HG02884 (cell line): ENCODE results near the gene LEMD1.
"Not testable (repeated sequence)": the region's sequence is repeated elsewhere in the genome, so short reads cannot be mapped to it uniquely, and the experiment has no call there.

ENCODE experiments used
- ATAC-seq: cut with Tn5 transposase; IDR thresholded peaks from one replicate; pipeline ENCODE4 v1.9.1; 2021; ENCODE audit warnings: mild to moderate bottlenecking, moderate library complexity; ENCODE audit not compliant: unreplicated experiment

Gene LEMD1

GRCh38 chr1:205382561-205382960, 39.3 kb downstream of the LEMD1 start:
- no peak for ATAC-seq

- ATAC-seq = no peak
These were observed 40.6 kb downstream of the LEMD1 start for GRCh38 chr1:205381305-205381704.

- ATAC-seq = no peak
These were observed 41.0 kb downstream of the LEMD1 start for GRCh38 chr1:205380882-205381281.

- ATAC-seq = no peak
These were observed 42.8 kb downstream of the LEMD1 start for GRCh38 chr1:205379056-205379455.

- no peak for ATAC-seq
These were observed 44.5 kb downstream of the LEMD1 start for GRCh38 chr1:205377355-205377754.

- no peak for ATAC-seq
These were observed 45.1 kb downstream of the LEMD1 start for GRCh38 chr1:205376739-205377138.

- no peak for ATAC-seq
These were observed 45.9 kb downstream of the LEMD1 start for GRCh38 chr1:205375835-205376545.

GRCh38 chr1:205374210-205375078, 47.4 kb downstream of the LEMD1 start:
- no peak for ATAC-seq

- ATAC-seq = no peak
These were observed 48.1 kb downstream of the LEMD1 start for GRCh38 chr1:205373798-205374175.

- no peak for ATAC-seq
These were observed 48.6 kb downstream of the LEMD1 start for GRCh38 chr1:205373022-205373797.

- no peak for ATAC-seq
These were observed 49.8 kb downstream of the LEMD1 start for GRCh38 chr1:205371871-205372660.

GRCh38 chr1:205370780-205371179, 51.1 kb downstream of the LEMD1 start:
- ATAC-seq = no peak

GRCh38 chr1:205369701-205370123, 52.1 kb downstream of the LEMD1 start:
- no peak for ATAC-seq

GRCh38 chr1:205368478-205368877, 53.4 kb downstream of the LEMD1 start:
- no peak for ATAC-seq

GRCh38 chr1:205365945-205366463, 55.9 kb downstream of the LEMD1 start:
- no peak for ATAC-seq

- ATAC-seq = not testable (repeated sequence)
These were observed 56.8 kb downstream of the LEMD1 start for GRCh38 chr1:205365086-205365485.

GRCh38 chr1:205360891-205361290, 61.0 kb downstream of the LEMD1 start:
- no peak for ATAC-seq

GRCh38 chr1:205359771-205360565, 61.9 kb downstream of the LEMD1 start:
- no peak for ATAC-seq

GRCh38 chr1:205358579-205358978, 63.3 kb downstream of the LEMD1 start:
- no peak for ATAC-seq

- ATAC-seq = no peak
These were observed 64.3 kb downstream of the LEMD1 start for GRCh38 chr1:205357567-205357966.
